CD4-positive, CD25-positive, alpha-beta regulatory T cell (primary cell): Measurements from ENCODE around the gene CYP21A2. TPM values are rescaled to one million over a fixed set of nuclear protein-coding genes. Genes with fewer than 3 reads are reported as not detected.
"Not testable (repeated sequence)": the region's sequence is repeated elsewhere in the genome, so short reads cannot be mapped to it uniquely, and the experiment has no call there.

Experiments
- ATAC-seq, 2 donors: fragments of 150-1000 bp; cut with Tn5 transposase; one replicate each; pipeline ENCODE4 v1.10.0; 2021; ENCODE audit warnings: low read depth in 2 of 2, moderate number of reproducible peaks in 2 of 2, moderate library complexity in 1 of 2
- DNase-seq, 3 donors: peaks; one replicate each; pipeline versions ENCODE4 v3.0.0 to v3.0.0-alpha.2; 2012 to 2022; ENCODE audit warnings: mixed read lengths in 1 of 3
- H3K27ac ChIP-seq: one replicate; pipeline ENCODE4 v1.7.0; 2013; ENCODE audit warnings: mild to moderate bottlenecking, low read length; ENCODE audit not compliant: insufficient read depth, poor library complexity, severe bottlenecking
- H3K27me3 ChIP-seq: one replicate; pipeline ENCODE4 v1.7.0; 2013; ENCODE audit warnings: low read length; ENCODE audit not compliant: control insufficient read depth, insufficient read depth
- H3K36me3 ChIP-seq: one replicate; pipeline ENCODE4 v1.7.0; 2013; ENCODE audit warnings: mild to moderate bottlenecking, low read length, moderate library complexity; ENCODE audit not compliant: control insufficient read depth, insufficient read depth
- H3K4me1 ChIP-seq: 2 replicates; pipeline ENCODE4 v1.7.0; 2013; ENCODE audit warnings: mild to moderate bottlenecking, low read length; ENCODE audit not compliant: insufficient read depth, control insufficient read depth, poor library complexity, severe bottlenecking
- H3K4me3 ChIP-seq: one replicate; pipeline ENCODE4 v1.7.0; 2013; ENCODE audit warnings: low read depth, mild to moderate bottlenecking, low read length, moderate library complexity
- H3K9me3 ChIP-seq, 2 experiments: 1 replicate in 1 of 2; 2 replicates in 1 of 2; pipeline ENCODE4 v1.7.0; 2013; ENCODE audit warnings: low read length in 2 of 2, mild to moderate bottlenecking in 1 of 2, moderate library complexity in 1 of 2; ENCODE audit not compliant: control insufficient read depth in 2 of 2
- H3K27ac Mint-ChIP-seq, 3 donors: one replicate each; pipeline ENCODE4 v1.8.0; 2020 to 2022; ENCODE audit warnings: mild to moderate bottlenecking in 3 of 3, mixed read lengths in 3 of 3, moderate library complexity in 2 of 3
- H3K27me3 Mint-ChIP-seq: one replicate; pipeline ENCODE4 v1.8.0; 2022; ENCODE audit warnings: mild to moderate bottlenecking, mixed read lengths
- H3K36me3 Mint-ChIP-seq: one replicate; pipeline ENCODE4 v1.8.0; 2020; ENCODE audit warnings: mixed read lengths
- H3K4me1 Mint-ChIP-seq, 4 donors: one replicate each; pipeline ENCODE4 v1.8.0; 2020 to 2022; ENCODE audit warnings: mixed read lengths in 4 of 4, mild to moderate bottlenecking in 1 of 4
- H3K4me3 Mint-ChIP-seq, 4 donors: one replicate each; pipeline ENCODE4 v1.8.0; 2020 to 2022; ENCODE audit warnings: mild to moderate bottlenecking in 4 of 4, mixed read lengths in 4 of 4, moderate library complexity in 3 of 4
- H3K9me3 Mint-ChIP-seq, 7 donors: one replicate each; pipeline ENCODE4 v1.8.0; 2020 to 2022; ENCODE audit warnings: mixed read lengths in 7 of 7, mild to moderate bottlenecking in 3 of 7, moderate library complexity in 2 of 7
- polyA plus RNA-seq, 4 donors: library from polyadenylated mRNA; unstranded; fragments of 300-500 nt; fragmentation: Illumina TruSeq; gene quantifications; one replicate each; pipeline ENCODE4 v1.2.3, GENCODE V29; 2021
- total RNA-seq: library from RNA; stranded (reverse); gene quantifications from one replicate; pipeline ENCODE4 v1.2.3, GENCODE V29; 2022

Gene CYP21A2
- total RNA-seq (not detected), polyA plus RNA-seq (not detected)

GRCh38 chr6:32037598-32038524, at the start of gene CYP21A2:
Gene CYP21A2, plus strand, starts transcription at chr6:32038415. Its CDS starts 8 bp downstream, at chr6:32038423.
- H3K9me3 ChIP-seq, H3K9me3 Mint-ChIP-seq, H3K27me3 ChIP-seq, H3K4me3 ChIP-seq, H3K4me1 ChIP-seq, H3K27me3 Mint-ChIP-seq, DNase-seq, H3K36me3 Mint-ChIP-seq, H3K36me3 ChIP-seq, H3K4me1 Mint-ChIP-seq, H3K27ac ChIP-seq: not testable (repeated sequence)
- H3K4me3 Mint-ChIP-seq: peak within 1 kb of the TSS in 1 of 4 donors; percentile 52
- peak within 1 kb of the TSS; percentile 82 to 93 (median 91) for H3K27ac Mint-ChIP-seq
- ATAC-seq: peak; percentile 70 to 82

DNA sequence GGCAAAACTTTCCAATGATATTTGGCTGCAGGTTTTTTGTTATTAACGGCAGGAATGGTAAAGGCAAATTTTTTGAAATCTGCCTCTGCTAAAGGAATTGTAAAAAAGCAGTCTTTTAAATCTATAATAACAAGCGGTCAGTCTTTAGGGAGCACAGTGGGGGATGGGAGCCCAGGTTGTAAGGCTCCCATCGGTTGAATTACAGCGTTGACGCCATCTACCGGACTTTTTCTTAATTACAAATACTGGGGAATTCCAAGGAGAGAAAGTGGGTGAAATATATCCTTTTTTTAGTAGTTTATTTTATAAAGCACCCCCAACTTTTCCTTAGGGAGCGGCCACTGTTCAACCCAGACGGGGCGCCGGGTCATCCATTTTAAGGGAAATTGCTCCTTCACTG, 48.9 kb upstream of the CYP21A2 start:
- H3K9me3 ChIP-seq, H3K4me3 Mint-ChIP-seq, ATAC-seq, H3K27ac ChIP-seq, H3K27me3 ChIP-seq, H3K9me3 Mint-ChIP-seq, H3K4me1 ChIP-seq, H3K36me3 Mint-ChIP-seq, H3K4me3 ChIP-seq, DNase-seq, H3K4me1 Mint-ChIP-seq, H3K36me3 ChIP-seq, H3K27ac Mint-ChIP-seq, H3K27me3 Mint-ChIP-seq: not testable (repeated sequence)

- not testable (repeated sequence) for H3K27me3 ChIP-seq, H3K4me1 ChIP-seq, H3K27ac ChIP-seq, H3K27ac Mint-ChIP-seq, ATAC-seq, H3K4me3 Mint-ChIP-seq, H3K9me3 Mint-ChIP-seq, DNase-seq, H3K36me3 ChIP-seq, H3K4me3 ChIP-seq, H3K36me3 Mint-ChIP-seq, H3K4me1 Mint-ChIP-seq, H3K9me3 ChIP-seq, H3K27me3 Mint-ChIP-seq
Measured at GRCh38 chr6:31994421-31994820, 43.8 kb upstream of the CYP21A2 start.

DNA sequence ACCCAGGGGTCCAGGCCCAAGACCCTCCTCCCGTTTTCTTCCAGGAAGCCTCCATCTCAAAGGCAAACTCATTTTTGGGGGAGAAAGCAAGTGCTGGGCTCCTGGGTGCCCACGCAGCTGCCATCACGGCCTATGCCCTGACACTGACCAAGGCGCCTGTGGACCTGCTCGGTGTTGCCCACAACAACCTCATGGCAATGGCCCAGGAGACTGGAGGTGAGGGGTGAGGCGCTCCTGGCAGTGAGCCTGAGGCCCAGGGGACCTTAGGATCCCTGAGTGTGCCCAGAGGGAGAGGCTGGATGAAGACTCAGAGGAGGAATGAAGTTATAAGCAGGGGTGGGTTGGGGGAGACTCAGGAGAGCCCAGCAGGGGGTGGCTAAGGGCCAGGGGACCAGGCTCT, 41.8 kb upstream of the CYP21A2 start:
- not testable (repeated sequence) for H3K27ac ChIP-seq, H3K36me3 Mint-ChIP-seq, H3K4me1 Mint-ChIP-seq, ATAC-seq, H3K9me3 Mint-ChIP-seq, H3K9me3 ChIP-seq, H3K36me3 ChIP-seq, DNase-seq, H3K27me3 Mint-ChIP-seq, H3K4me1 ChIP-seq, H3K27ac Mint-ChIP-seq, H3K4me3 Mint-ChIP-seq, H3K4me3 ChIP-seq, H3K27me3 ChIP-seq

GRCh38 chr6:32002546-32003268, 35.5 kb upstream of the CYP21A2 start:
- not testable (repeated sequence) for H3K9me3 ChIP-seq, H3K9me3 Mint-ChIP-seq, H3K36me3 Mint-ChIP-seq, H3K27me3 Mint-ChIP-seq, H3K27me3 ChIP-seq, H3K4me1 Mint-ChIP-seq, DNase-seq, H3K36me3 ChIP-seq, H3K27ac Mint-ChIP-seq, H3K4me3 ChIP-seq, ATAC-seq, H3K27ac ChIP-seq, H3K4me3 Mint-ChIP-seq, H3K4me1 ChIP-seq

DNA sequence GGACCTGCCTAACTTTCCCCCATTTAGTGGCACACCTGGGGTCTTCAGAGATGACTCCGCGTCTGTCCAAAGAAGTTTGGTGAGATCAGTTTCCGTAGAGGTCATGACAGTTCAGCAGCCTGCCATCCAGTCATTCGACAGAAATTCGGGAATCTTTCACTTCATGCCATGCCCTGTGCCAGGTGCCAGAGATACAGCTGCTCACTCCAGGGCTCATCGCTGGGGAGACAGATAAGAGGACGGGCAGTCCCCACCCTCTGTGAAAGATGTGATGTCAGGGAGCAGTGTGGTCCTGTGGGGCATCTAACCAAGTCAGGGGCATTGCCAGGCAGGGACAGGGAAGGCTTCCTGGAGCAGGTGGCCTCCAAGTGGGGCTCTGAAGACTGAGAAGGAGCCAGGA, 34.9 kb upstream of the CYP21A2 start:
- not testable (repeated sequence) for H3K36me3 ChIP-seq, H3K9me3 ChIP-seq, H3K27me3 Mint-ChIP-seq, H3K27ac Mint-ChIP-seq, H3K4me1 Mint-ChIP-seq, H3K27me3 ChIP-seq, H3K9me3 Mint-ChIP-seq, H3K36me3 Mint-ChIP-seq, ATAC-seq, DNase-seq, H3K4me3 Mint-ChIP-seq, H3K4me3 ChIP-seq, H3K27ac ChIP-seq, H3K4me1 ChIP-seq

GRCh38 chr6:32004393-32004792, 33.8 kb upstream of the CYP21A2 start:
- H3K9me3 Mint-ChIP-seq, H3K27me3 Mint-ChIP-seq, H3K36me3 Mint-ChIP-seq, H3K36me3 ChIP-seq, ATAC-seq, H3K27me3 ChIP-seq, H3K4me3 Mint-ChIP-seq, H3K27ac ChIP-seq, H3K9me3 ChIP-seq, H3K4me1 Mint-ChIP-seq, H3K4me1 ChIP-seq, H3K4me3 ChIP-seq, DNase-seq: not testable (repeated sequence)
- H3K27ac Mint-ChIP-seq: peak overlapping the region in 1 of 3 donors; percentile 71
